ENCODE results near the gene SFSWAP. TPM values are rescaled to one million over a fixed set of nuclear protein-coding genes. Genes with fewer than 3 reads are reported as not detected.

The SFSWAP gene
- total RNA-seq, 1 experiment from 2014 or later, result 48.1 TPM

DNA sequence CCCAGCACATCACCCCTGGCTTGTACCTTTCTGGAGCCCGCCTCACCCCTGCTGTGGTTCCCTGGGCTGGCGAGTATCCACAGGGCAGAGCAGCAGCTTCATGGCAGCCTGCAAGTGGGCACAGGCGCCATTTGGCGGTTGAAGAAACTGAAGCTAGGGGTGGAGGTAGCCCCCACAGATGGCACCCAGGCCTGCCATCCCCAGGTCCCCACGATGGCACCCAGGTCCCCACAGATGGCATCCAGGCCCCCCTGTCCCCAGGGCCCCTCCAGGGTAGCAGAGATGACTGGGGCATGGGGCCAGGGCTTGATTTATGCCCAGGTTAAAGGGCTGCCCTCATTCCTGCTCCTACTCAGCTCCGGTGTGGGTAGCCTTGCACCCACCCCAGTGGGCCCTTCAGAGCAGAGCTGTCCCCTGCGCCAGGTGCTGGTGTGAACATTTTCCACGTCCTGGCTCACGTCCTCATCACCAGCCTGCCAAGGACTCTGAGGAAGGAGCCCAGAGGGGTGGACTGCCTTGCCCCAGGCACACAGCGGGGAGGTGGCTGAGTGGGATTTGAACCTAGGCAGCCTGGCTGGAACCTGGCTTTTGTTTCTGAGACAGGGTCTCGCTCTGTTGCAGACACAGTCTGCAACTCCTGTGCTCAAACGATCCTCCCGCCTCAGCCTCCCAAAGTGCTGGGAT is 126.0 kb downstream of the SFSWAP start:
- WGBS (ENCODE audit: extremely low coverage, insufficient read length, low lambda C conversion rate), result no CpG with 5 or more reads among the region's 13 CpGs
- no peak overlapping the region for H3T11ph ChIP-seq (ENCODE audit: low read length)

More for the DNA sequence above, 126.0 kb downstream of the SFSWAP start:
- Histone ChIP-seq H4K91ac (ENCODE audit: insufficient read length, low read depth, low read length) (no peak overlapping the region), H4K5ac (ENCODE audit: insufficient read length, low read depth, low read length) (no peak overlapping the region), H3K9me3 (ENCODE audit: control insufficient read depth, low read depth, low read length) (no peaks in the 10 kb centered on the region), H3K79me2 (ENCODE audit: insufficient read depth, low read length) (no peaks in the 10 kb centered on the region), H3K4ac (ENCODE audit: low read depth, low read length) (no peak overlapping the region), H3K27ac (ENCODE audit: insufficient read length, low read depth, low read length) (no peak overlapping the region), H3K27me3 (ENCODE audit: insufficient read depth, low read length) (no peaks in the 10 kb centered on the region), H4K20me1 (ENCODE audit: control insufficient read depth, insufficient read depth, insufficient read length) (no peaks in the 10 kb centered on the region), H4K8ac (replicated peaks; ENCODE audit: insufficient read length, low read depth, low read length) (no peak overlapping the region), H3K4me2 (ENCODE audit: insufficient read depth, insufficient read length, low read length) (no peak overlapping the region), H2AK5ac (ENCODE audit: insufficient read length, low read length) (no peak overlapping the region), H3K9ac (ENCODE audit: extremely low read depth, insufficient read length, low read length) (no peak overlapping the region), H2AFZ (ENCODE audit: low read length) (no peak overlapping the region), H3K18ac (ENCODE audit: insufficient read length, low read depth, low read length) (no peak overlapping the region), H2BK15ac (ENCODE audit: low read depth, low read length) (no peak overlapping the region), H3K4me1 (ENCODE audit: insufficient read depth, low read length) (no peaks in the 10 kb centered on the region), H3K14ac (ENCODE audit: insufficient read depth, low read length) (no peak overlapping the region), H3K23ac (ENCODE audit: insufficient read length, low read depth, low read length) (no peak overlapping the region), H3K56ac (ENCODE audit: insufficient read length, low read depth, low read length) (no peak overlapping the region), H3K23me2 (ENCODE audit: insufficient read length, low read depth, low read length, poor library complexity, severe bottlenecking) (no peaks in the 10 kb centered on the region), H2BK12ac (ENCODE audit: insufficient read length, low read depth, low read length) (no peak overlapping the region), H3K79me1 (ENCODE audit: insufficient read depth, low read depth, low read length, poor library complexity, severe bottlenecking) (no peaks in the 10 kb centered on the region), H2BK120ac (ENCODE audit: low read depth, low read length, poor library complexity, severe bottlenecking) (no peak overlapping the region), H2BK20ac (ENCODE audit: low read depth, low read length, poor library complexity, severe bottlenecking) (no peak overlapping the region), H2BK5ac (ENCODE audit: insufficient read length, low read length) (no peak overlapping the region)
- no peak overlapping the region; a peak in 1 of 7 replicates for H3K27ac Mint-ChIP-seq
- H3K36me3 Mint-ChIP-seq (ENCODE audit: insufficient read depth in 1 of 3, low read depth in 3 of 3), result peaks cover 0 to 9% (median 2%) of the 10 kb centered on the region in 3 experiments; a peak in 2 of 7 replicates
- H3K9me3 Mint-ChIP-seq, result no peaks in the 10 kb centered on the region
- TF ChIP-seq, protein P1, sequence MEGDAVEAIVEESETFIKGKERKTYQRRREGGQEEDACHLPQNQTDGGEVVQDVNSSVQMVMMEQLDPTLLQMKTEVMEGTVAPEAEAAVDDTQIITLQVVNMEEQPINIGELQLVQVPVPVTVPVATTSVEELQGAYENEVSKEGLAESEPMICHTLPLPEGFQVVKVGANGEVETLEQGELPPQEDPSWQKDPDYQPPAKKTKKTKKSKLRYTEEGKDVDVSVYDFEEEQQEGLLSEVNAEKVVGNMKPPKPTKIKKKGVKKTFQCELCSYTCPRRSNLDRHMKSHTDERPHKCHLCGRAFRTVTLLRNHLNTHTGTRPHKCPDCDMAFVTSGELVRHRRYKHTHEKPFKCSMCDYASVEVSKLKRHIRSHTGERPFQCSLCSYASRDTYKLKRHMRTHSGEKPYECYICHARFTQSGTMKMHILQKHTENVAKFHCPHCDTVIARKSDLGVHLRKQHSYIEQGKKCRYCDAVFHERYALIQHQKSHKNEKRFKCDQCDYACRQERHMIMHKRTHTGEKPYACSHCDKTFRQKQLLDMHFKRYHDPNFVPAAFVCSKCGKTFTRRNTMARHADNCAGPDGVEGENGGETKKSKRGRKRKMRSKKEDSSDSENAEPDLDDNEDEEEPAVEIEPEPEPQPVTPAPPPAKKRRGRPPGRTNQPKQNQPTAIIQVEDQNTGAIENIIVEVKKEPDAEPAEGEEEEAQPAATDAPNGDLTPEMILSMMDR (conservative IDR thresholded peaks at IDR 0.05), result no peak
- no peak for DNase-seq
- H3K4me3 Mint-ChIP-seq, result no peak overlapping the region
- H3K27me3 Mint-ChIP-seq (ENCODE audit: low read depth), result peaks cover 7% of the 10 kb centered on the region
- peaks cover 0 to 11% of the 10 kb centered on the region in 2 experiments; a peak in 2 of 4 replicates for H3K4me1 Mint-ChIP-seq

Measured in H9 (cell line).